Suprapubic skin (tissue), 4 donors: ENCODE data around the gene FRZB. TPM values are rescaled to one million over a fixed set of nuclear protein-coding genes. Genes with fewer than 3 reads are reported as not detected.

Source experiments
- DNase-seq, 2 donors: peaks; one replicate each; pipeline ENCODE4 v3.0.0-alpha.2; 2019; ENCODE audit warnings: low spot score in 2 of 2
- H3K27ac ChIP-seq: fragments of 200-600 bp; sonication (generic); one replicate; pipeline ENCODE4 v1.5.1; 2019
- H3K27me3 ChIP-seq: fragments of 200-600 bp; sonication (generic); one replicate; pipeline ENCODE4 v1.5.1; 2019
- H3K36me3 ChIP-seq: fragments of 200-600 bp; sonication (generic); one replicate; pipeline ENCODE4 v1.5.1; 2019
- H3K4me1 ChIP-seq: fragments of 200-600 bp; sonication (generic); one replicate; pipeline ENCODE4 v1.5.1; 2019
- H3K4me3 ChIP-seq: fragments of 200-600 bp; sonication (generic); one replicate; pipeline ENCODE4 v1.5.1; 2019; ENCODE audit warnings: mild to moderate bottlenecking
- H3K9me3 ChIP-seq: fragments of 200-600 bp; sonication (generic); one replicate; pipeline ENCODE4 v1.5.1; 2019
- CTCF ChIP-seq, 2 donors: fragments of 200-600 bp in 1 of 2; fragments of 450-650 bp in 1 of 2; sonication (generic) in 1 of 2; IDR thresholded peaks; one replicate each; pipeline ENCODE4 v1.5.1; 2016 to 2019; ENCODE audit warnings: antibody characterized with exemption in 2 of 2, mild to moderate bottlenecking in 1 of 2, moderate library complexity in 1 of 2
- EP300 ChIP-seq: sonication (generic); formaldehyde crosslinking; IDR thresholded peaks from one replicate; pipeline ENCODE4 v1.6.1; 2017; ENCODE audit warnings: antibody characterized with exemption
- POLR2A ChIP-seq, 2 donors: fragments of 450-650 bp; IDR thresholded peaks; one replicate each; pipeline ENCODE4 v1.6.1; 2017; ENCODE audit warnings: antibody characterized with exemption in 2 of 2, mild to moderate bottlenecking in 2 of 2, moderate library complexity in 2 of 2
- POLR2AphosphoS5 ChIP-seq, 3 donors: sonication (generic); formaldehyde crosslinking; IDR thresholded peaks; one replicate each; pipeline ENCODE4 v1.6.1; 2017; ENCODE audit warnings: antibody characterized with exemption in 3 of 3
- WGBS: methylation state at CpG from one replicate; pipeline ENCODE4 v1.1.5; 2018; 5-methylcytosine and 5-hydroxymethylcytosine counted together
- total RNA-seq, 4 donors: library from RNA; depleted of rRNA; stranded (reverse); fragments of >200 nt; gene quantifications; one replicate each; pipeline ENCODE4 v1.1.0, GENCODE V29; 2016

FRZB gene
- total RNA-seq, 4 donors from 2014 or later = 10.7 to 20.3 (median 13.4) TPM

GRCh38 chr2:182903566-182903965 is 37.1 kb upstream of the FRZB start:
- no peaks in the 10 kb centered on the region for H3K4me1 ChIP-seq
- no peaks in the 10 kb centered on the region for H3K27me3 ChIP-seq
- 88% methylated on average over 2 of the region's 2 CpGs for WGBS
- peaks cover 4% of the 10 kb centered on the region for H3K36me3 ChIP-seq
- no peaks in the 10 kb centered on the region for H3K9me3 ChIP-seq
- no peak for DNase-seq
- no peak overlapping the region for H3K4me3 ChIP-seq
- H3K27ac ChIP-seq = no peak overlapping the region
- TF ChIP-seq CTCF (IDR thresholded peaks at IDR 0.05) (no peak), POLR2AphosphoS5 (IDR thresholded peaks at IDR 0.05) (no peak)

GRCh38 chr2:182901748-182902147 is 35.3 kb upstream of the FRZB start:
- Histone ChIP-seq H3K4me3 (no peak overlapping the region), H3K4me1 (no peaks in the 10 kb centered on the region), H3K9me3 (no peaks in the 10 kb centered on the region), H3K27me3 (no peaks in the 10 kb centered on the region), H3K36me3 (peaks cover 4% of the 10 kb centered on the region), H3K27ac (no peak overlapping the region)
- DNase-seq = no peak
- 91% methylated on average over 6 of the region's 6 CpGs for WGBS
- TF ChIP-seq POLR2A (IDR thresholded peaks at IDR 0.05) = no peak
- no peak for TF ChIP-seq POLR2AphosphoS5 (IDR thresholded peaks at IDR 0.05)
- no peak for TF ChIP-seq EP300
- no peak for TF ChIP-seq CTCF (IDR thresholded peaks at IDR 0.05)

GRCh38 chr2:182898718-182899117 is 32.3 kb upstream of the FRZB start:
- WGBS = 77% methylated on average over 1 of the region's 1 CpG
- TF ChIP-seq CTCF (IDR thresholded peaks at IDR 0.05) = no peak
- TF ChIP-seq POLR2AphosphoS5 (IDR thresholded peaks at IDR 0.05) = no peak
- no peak for TF ChIP-seq POLR2A (IDR thresholded peaks at IDR 0.05)
- TF ChIP-seq EP300 = no peak

GRCh38 chr2:182897137-182897536 is 30.7 kb upstream of the FRZB start:
- DNase-seq = no peak
- 81% methylated on average over 1 of the region's 1 CpG for WGBS
- TF ChIP-seq EP300 (no peak), CTCF (IDR thresholded peaks at IDR 0.05) (no peak), POLR2A (IDR thresholded peaks at IDR 0.05) (no peak), POLR2AphosphoS5 (IDR thresholded peaks at IDR 0.05) (no peak)
- H3K4me1 ChIP-seq = no peaks in the 10 kb centered on the region
- no peak overlapping the region for H3K27ac ChIP-seq
- H3K27me3 ChIP-seq = no peaks in the 10 kb centered on the region
- H3K4me3 ChIP-seq = no peak overlapping the region
- H3K9me3 ChIP-seq = no peaks in the 10 kb centered on the region
- no peaks in the 10 kb centered on the region for H3K36me3 ChIP-seq

More at GRCh38 chr2:182898718-182899117, 32.3 kb upstream of the FRZB start:
- Histone ChIP-seq H3K27ac (no peak overlapping the region), H3K4me3 (no peak overlapping the region), H3K4me1 (no peaks in the 10 kb centered on the region), H3K27me3 (no peaks in the 10 kb centered on the region), H3K9me3 (no peaks in the 10 kb centered on the region), H3K36me3 (no peaks in the 10 kb centered on the region)
- DNase-seq = no peak

- H3K4me3 ChIP-seq = no peak overlapping the region
- H3K36me3 ChIP-seq = no peaks in the 10 kb centered on the region
- no peak for DNase-seq
- H3K27me3 ChIP-seq = no peaks in the 10 kb centered on the region
- H3K4me1 ChIP-seq = no peaks in the 10 kb centered on the region
- H3K27ac ChIP-seq = no peak overlapping the region
- TF ChIP-seq POLR2A (IDR thresholded peaks at IDR 0.05) (no peak), CTCF (IDR thresholded peaks at IDR 0.05) (no peak)
- 97% methylated on average over 6 of the region's 6 CpGs for WGBS
- H3K9me3 ChIP-seq = no peaks in the 10 kb centered on the region
Observed at GRCh38 chr2:182895798-182896197, 29.4 kb upstream of the FRZB start.
